ENCODE measurements around the gene CXCL10.
"Not testable (repeated sequence)": the region's sequence is repeated elsewhere in the genome, so short reads cannot be mapped to it uniquely, and the experiment has no call there.

The CXCL10 gene

GRCh38 chr4:76000279-76000678, 23.0 kb downstream of the CXCL10 start:
- DNase-seq (ENCODE audit: low spot score) = no peak
- POLR2A ChIA-PET (ENCODE audit: low non-redundant PET) = no interaction called here
- no peak overlapping the region for H3K27ac ChIP-seq
- TF ChIP-seq CTCF (conservative IDR thresholded peaks at IDR 0.05; ENCODE audit: low read depth) = no peak
- CTCF ChIA-PET = interaction anchor here (0.7 kb wide), 1 partner anchor 101 kb away, joined by 4 read pairs; no protein-coding TSS in a partner anchor

- H3K27ac ChIP-seq; CTCF ChIA-PET; DNase-seq (ENCODE audit: low spot score); POLR2A ChIA-PET (ENCODE audit: low non-redundant PET): not testable (repeated sequence)
These were observed 24.7 kb downstream of the CXCL10 start for GRCh38 chr4:75998525-75999147.

GRCh38 chr4:75997946-75998345, 25.4 kb downstream of the CXCL10 start:
- no peak overlapping the region for H3K27ac ChIP-seq
- no peak for DNase-seq (ENCODE audit: low spot score)
- POLR2A ChIA-PET (ENCODE audit: low non-redundant PET) = no interaction called here
- TF ChIP-seq CTCF (conservative IDR thresholded peaks at IDR 0.05; ENCODE audit: low read depth) = no peak
- CTCF ChIA-PET = no interaction called here

GRCh38 chr4:75997081-75997480, 26.2 kb downstream of the CXCL10 start:
- ChIA-PET POLR2A (ENCODE audit: low non-redundant PET) (no interaction called here), CTCF (interaction anchor here (1.0 kb wide), 1 partner anchor 57 kb away, joined by 4 read pairs; the partner anchor contains the start of gene NAAA)
- no peak for TF ChIP-seq CTCF (conservative IDR thresholded peaks at IDR 0.05; ENCODE audit: low read depth)
- H3K27ac ChIP-seq = no peak overlapping the region
- DNase-seq (ENCODE audit: low spot score) = no peak

GRCh38 chr4:75995727-75996126, 27.6 kb downstream of the CXCL10 start:
- ChIA-PET CTCF (interaction anchor here (0.5 to 1.7 kb wide), 25 partner anchors 10 to 188 kb away, joined by 3 to 17 read pairs (median 4); partner anchors contain the start of genes ART3 and NAAA), POLR2A (ENCODE audit: low non-redundant PET) (no interaction called here)
- TF ChIP-seq CTCF (conservative IDR thresholded peaks at IDR 0.05; ENCODE audit: low read depth) = peak; percentile 56
- DNase-seq (ENCODE audit: low spot score) = peak; percentile 41
- H3K27ac ChIP-seq = peak overlapping the region; percentile 29; the same call in 1 of the 2 replicates

- no peak overlapping the region for H3K27ac ChIP-seq
- DNase-seq (ENCODE audit: low spot score) = no peak
- CTCF ChIA-PET = no interaction called here
- no peak for TF ChIP-seq CTCF (conservative IDR thresholded peaks at IDR 0.05; ENCODE audit: low read depth)
- POLR2A ChIA-PET (ENCODE audit: low non-redundant PET) = no interaction called here
These were observed 30.8 kb downstream of the CXCL10 start for GRCh38 chr4:75992462-75992861.

- TF ChIP-seq CTCF (conservative IDR thresholded peaks at IDR 0.05; ENCODE audit: low read depth) = no peak
- POLR2A ChIA-PET (ENCODE audit: low non-redundant PET) = no interaction called here
- CTCF ChIA-PET = interaction anchor here (0.6 kb wide), 1 partner anchor 97 kb away, joined by 4 read pairs; no protein-coding TSS in a partner anchor
- DNase-seq (ENCODE audit: low spot score) = peak; percentile 8
- H3K27ac ChIP-seq = peak overlapping the region; percentile 65
These were observed 33.3 kb downstream of the CXCL10 start for GRCh38 chr4:75989846-75990528.
